NCI-H187 (cell line): ENCODE results near the gene PASK.
"Not testable (repeated sequence)": the region's sequence is repeated elsewhere in the genome, so short reads cannot be mapped to it uniquely, and the experiment has no call there.

Experiments
- DNase-seq, 2 experiments: peaks; one replicate each; lab custom pipeline; 2025; lab: John Stamatoyannopoulos, UW

Gene PASK

DNA sequence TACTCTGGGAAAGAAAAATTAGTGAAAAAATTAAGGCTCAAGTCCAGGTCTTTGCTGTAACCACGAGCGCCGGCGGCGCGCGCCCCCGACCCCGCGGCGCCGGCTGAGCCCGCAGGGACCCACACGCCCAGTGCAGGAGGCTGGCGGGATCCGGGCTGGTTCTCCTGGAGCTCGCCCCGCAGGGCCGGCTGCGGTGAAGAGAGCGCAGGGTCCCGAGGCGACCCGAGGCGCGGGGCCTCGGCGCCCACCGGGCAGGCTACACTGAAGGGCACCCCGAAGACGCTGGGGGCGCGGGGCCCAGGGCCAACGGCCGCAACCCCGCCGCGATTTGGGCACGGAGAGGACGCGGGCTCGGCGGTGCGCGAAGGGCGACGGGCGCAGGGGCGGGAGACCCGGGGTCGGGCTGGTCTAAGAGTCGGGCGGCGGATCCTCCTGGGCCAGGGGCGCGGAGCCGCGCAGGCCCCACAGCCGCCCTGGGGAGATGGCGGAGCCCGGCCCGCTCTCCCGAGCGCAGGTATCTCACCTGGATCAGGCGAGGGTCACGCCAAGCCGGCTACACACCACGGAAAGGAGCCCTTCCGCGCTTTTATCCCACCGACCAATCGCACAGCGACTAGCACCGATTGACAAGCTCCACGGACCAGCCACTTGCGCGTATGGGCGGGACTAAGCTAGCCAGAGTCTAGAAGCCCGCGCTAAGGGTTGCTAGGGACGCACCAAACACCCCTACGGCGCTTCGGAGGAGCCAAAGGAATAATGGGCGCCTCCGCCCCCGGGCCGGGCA lies at the start of gene PASK:
PASK (minus strand) TSS at position 582 of the 784 bp plus-strand sequence. CDS start 6,440 bp downstream, outside the sequence.
- DNase-seq: peak; percentile 72 to 88

DNA sequence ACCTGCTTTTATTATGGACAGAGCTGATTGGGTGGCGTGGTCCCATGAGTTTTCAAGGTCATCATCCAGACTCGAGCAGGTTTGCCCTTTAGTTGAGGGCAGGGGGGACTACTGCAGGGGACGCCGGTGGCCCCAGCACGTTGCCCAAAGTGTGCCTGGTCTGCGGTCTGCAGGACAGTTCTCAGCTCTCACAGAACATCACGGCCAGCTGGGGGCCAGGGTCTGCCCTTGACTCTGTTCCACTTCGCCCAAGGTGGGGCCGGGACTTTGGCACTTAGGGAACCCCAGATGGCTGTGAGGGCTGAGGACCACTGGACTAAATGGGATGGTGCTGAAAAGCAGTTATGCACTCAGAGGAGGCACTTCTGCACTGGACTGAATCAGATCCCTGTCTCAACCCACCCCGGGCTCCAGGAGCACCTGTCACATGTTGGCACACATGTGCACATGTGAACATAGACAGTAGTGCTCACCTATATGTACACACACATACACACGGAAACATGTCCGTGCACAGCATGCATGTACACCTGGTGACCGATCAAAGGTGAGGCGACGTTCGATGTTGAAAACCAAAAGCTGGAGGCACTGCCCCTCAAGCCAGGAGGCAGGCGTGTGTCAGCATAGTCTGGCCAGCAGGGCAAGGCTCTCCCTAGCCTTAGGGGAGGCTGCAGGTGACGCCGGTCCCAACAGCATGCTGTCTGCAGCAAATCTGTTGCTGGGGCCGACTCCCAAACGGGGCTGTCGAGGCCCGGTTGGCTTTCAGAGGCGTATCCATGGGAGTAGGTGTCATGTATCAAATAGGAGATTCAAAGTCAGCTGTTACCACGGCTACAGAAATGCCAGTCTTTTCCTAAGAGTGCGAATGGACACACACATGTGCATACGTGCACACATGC lies 49.4 kb upstream of the PASK start:
- no peak for DNase-seq

DNA sequence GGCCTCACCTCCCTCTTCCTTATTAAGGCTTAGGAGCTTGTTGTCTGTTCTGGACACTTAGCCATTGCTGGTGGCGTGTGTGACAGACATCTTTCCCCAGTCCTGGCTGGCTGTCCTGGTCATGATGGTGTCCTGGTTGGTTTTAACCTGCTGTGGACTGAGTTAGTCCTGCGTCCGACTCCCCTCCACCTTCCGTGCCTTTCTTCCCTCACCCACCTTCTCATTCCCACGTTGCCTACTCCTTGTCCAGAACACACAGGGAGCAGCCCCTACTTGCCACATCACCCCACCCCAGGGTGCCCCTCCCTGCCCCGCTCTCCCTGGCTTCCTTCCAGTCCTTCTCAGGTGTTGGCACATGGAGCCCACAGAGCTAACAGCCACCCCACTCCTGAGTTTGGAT lies 48.7 kb upstream of the PASK start:
- no peak for DNase-seq

DNA sequence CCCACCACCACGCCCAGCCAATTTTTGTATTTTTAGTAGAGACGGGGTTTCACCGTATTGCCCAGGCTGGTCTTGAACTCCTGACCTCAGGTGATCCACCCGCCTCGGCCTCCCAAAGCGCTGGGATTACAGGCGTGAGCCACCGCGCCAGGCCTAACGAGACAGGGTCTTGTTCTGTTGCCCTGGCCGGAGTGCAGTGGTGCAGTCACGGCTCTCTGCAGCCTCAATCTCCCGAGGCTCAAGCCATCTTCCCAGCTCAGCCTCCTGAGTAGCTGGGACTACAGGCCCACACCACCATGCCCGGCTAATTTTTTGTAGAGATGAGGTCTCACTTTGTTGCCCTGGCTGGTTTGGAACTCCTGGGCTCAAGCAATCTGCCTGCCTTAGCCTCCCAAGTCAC lies 48.0 kb upstream of the PASK start:
- DNase-seq: not testable (repeated sequence)

DNA sequence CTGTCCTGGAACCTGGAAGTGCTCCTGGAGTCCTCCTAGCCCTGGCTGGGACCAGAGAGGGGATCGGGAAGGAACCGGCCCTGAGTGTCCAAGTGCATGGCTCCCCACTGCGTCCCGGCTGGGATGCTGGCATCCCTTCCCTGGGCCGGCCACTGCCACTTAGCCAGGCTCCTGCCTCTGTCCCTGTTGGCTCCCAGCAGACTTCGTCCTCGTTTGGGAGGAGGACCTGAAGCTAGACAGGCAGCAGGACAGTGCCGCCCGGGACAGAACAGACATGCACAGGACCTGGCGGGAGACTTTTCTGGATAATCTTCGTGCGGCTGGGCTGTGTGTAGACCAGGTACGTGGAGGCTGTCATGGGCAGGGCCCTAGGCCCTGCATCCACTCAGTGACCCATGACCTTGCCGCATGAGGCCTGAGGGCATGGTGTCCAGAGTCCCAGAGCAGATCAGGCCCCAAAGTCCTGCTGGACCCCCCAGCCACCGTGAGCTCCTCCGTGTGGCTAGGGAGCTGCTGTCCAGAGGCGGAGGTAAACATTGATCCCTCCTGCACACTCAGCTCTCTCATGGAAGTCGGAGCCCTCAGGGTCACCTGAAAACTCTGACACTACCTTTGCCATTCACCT lies 46.3 kb upstream of the PASK start:
- DNase-seq: no peak

DNA sequence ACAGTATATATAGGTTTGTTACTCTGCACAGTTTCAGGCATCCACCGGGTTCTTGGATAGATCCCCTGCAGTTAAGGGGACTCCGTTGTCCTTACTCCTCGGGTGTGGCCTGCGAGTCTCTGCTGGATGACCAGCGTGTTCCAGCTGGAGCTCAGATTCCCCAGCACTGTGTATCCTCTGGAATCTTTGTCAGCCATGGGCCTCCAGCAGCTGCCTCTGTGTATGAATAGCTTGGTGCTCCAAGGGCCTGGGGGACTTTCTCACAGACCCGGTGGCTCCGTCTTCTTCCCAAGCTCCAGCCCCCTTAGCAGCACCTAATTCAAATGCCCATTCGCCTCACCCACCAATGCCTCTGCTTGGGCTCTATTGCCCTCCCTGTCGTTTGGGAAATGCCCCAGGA lies 45.5 kb upstream of the PASK start:
- DNase-seq: no peak

DNA sequence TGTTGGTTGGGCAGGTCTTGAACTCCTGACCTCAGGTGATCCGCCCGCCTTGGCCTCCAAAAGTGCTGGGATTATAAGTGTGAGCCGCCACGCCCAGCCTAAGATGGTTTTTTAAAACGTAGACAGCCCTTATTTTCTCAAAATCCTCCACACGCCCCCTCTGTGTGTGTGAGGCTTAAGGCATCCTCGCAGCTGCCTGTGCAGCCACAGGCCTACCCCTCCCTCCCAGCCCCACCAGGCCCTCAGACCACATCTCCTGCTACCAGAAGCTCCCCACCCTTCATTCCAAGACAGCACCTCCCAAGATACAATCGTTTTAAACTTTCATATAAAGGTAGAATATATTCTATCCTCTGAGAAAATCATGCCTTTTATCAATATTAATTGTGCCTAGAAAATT lies 44.0 kb upstream of the PASK start:
- no peak for DNase-seq

DNA sequence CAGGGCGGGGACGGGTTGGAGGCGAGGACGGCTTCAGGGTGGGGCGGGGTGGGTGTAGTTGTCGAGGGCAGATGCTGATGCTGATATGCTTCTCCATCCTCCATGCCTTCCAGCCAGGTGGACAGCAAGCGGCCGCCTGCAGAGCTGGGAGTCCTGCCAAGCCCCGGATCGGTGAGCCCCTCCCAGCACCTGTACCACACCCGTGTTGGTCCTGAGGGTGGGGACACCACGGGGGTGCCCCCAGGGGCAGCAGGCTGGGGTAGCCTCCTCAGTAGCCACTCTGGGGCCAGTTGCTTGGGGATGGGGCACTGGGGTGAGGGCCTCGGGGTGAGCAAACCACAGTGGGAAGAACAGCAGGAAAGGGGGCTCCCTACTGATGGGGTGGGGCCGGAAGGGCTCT lies 41.8 kb upstream of the PASK start:
- DNase-seq: no peak

DNA sequence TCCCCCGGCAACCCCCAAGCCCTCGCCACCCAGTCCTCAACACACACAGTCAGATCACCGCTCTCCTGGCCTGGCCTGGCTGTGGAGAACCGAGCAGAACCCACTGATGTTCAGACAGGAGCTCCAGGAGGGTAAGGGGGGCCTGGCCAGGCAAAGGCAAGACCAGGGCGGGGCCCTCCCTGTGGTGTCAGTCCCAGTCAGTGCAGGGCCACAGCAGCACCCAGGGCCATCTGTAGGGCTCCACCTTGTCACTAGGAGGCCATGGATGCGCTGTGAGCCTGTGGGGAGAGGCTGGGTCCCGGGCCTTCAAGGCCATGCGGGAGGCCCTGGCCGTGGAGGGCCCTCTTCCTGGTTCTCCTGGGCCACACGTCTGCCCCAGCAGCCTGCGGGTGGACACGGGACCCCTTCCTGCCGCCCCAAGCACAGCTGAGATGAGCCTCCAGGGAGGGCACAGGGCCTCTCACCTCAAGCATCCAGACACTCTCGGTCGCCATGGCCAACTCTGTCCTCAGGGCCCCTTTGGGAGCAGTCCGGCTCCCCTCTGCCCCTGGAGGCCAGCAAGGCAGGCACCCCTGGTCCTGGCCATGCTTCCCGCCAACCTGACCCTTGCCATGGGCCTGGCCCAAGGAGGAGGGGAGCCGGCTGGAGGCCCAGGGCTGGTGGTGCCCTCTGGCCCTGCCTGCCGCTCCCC lies 41.2 kb upstream of the PASK start:
- DNase-seq: no peak

DNA sequence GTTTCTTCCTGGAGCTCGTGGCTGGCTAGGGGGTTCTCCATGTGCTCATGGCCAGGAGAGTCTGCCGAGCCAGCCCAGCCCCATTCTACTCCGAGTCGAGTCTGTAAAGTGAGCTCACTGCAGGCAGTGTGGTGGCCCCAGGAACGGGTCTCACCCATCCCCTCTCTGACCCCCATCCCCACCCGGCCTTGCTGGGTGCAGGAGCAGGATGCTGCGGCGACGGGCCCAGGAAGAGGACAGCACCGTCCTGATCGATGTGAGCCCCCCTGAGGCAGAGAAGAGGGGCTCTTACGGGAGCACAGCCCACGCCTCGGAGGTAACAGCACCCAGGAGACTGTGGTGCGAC lies 40.6 kb upstream of the PASK start:
- no peak for DNase-seq

DNA sequence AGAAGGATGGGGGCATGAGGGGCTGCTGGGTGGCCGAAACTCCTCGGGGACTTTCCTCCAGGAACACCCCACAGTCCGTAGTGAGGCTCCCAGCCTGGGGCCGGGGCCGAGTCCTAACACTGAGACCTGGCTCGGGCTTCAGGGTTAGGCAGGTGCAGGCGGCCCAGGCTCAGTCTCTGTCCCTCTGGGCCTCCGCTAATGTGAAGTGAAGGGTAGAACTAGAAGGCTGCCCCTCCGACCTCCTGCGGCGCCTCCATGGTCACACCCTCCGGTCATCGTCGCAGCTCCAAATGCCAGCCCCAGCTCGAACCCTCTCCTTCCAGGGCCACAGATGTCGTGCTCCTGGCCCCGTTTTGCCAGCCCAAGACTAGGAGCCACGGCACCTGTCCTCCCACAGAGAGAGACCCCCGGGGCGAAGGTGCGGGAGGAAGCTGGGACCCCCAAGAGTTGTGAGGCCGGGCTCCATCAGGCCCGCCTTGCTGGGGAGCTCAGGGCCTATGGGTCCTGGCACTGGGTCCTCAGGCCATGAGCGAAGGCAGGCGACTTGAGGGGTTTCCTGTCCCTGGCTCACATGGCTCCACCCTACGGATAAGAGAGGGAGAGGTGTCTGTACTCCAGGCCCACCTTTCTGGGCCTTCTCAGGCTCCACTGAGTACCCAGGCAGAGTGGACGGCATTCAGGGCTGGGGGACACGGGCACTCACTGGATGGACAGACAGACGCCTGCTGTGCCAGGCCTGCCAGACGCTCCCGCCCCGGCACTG lies 40.0 kb upstream of the PASK start:
- DNase-seq: no peak

DNA sequence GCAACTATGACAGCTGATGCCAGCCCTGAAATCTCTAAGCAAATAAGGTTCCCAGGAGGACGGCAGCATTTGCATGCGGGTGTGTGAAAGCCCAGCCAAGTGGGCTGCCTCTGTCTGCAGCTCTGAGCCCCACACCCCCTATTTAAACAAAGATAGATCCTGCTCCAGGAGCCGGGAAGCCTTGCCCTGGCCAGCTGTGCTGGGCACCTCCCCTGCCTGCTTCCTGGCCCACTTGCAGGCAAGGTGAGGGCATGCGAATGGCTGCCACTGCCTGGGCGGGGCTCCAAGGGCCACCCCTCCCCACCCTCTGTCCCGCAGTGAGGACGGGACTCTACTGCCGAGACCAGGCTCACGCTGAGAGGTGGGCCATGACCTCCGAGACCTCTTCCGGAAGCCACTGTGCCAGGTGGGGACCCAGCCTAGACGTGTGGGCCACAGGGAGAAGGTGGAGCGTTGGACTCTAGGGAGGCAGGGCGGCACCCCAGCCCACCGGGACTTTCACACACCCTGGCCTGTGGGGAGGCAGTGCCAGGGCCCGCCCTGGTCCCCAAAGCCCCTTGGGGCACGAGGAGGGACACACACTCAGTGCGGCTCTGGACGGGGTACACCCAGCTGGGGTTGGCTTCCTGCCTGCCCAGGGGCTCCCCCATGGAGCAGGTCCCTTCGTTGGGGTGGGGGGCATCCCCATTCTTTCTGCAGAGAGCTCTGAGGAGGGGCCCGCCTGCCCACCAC lies 39.3 kb upstream of the PASK start, which contains the start of gene ANO7:
ANO7 (plus strand) TSS at position 317 of the 732 bp plus-strand sequence. CDS start 1,387 bp downstream, outside the sequence.
- DNase-seq: no peak

DNA sequence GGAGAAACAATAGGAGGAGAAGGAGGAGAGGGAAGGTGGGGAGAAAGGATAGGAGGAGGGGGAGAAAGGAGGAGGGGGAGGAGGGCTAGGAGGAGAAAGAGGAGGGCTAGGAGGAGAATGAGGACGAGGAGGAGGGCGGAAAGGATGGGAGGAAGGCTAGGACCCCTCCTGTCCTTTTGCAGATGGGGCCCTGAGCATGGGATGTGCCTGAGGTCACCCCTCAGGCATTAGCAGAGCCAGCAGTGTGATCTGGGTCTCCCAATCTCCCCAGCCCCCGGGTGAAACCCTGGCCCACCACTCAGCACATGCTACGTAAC lies 38.6 kb upstream of the PASK start:
- no peak for DNase-seq

DNA sequence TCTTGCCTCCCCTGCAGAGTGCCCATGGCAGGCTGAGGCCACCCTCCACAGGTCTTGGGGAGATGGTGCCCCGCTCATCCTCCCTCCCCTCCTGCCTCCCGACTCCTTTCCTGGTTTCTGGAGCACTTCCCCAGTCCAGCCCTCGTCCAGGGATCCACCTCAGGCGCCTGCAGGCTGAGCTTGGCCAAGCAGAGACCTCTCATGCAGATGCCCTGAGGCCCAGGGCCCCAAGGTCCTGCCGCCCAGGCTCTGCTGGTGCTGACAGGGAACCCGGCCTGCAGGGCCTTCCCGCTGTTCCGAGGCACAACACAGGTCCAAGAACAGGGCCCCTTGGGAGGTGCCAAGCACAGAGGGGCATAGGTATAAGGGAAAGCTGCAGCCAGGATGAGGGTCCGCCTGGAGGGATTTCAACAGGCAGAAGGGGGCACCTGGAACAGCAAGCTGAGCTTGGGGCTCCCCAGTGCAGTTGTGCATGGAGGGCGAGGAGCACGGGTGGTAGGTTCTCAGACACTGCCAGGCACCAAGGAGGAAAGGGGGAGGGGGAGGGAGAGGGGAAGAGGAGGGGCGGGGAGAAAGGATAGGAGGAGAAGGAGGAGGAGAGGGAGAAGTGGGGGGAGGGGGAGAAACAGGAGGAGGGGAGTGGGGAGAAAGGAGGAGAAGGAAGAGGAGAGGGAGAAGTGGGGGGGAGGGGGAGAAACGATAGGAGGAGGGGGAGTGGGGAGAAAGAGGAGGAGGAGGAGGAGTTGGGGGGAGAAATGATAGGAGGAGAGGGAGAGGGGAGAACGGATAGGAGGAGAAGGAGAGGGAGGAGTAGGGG lies 38.0 kb upstream of the PASK start:
- DNase-seq: no peak

DNA sequence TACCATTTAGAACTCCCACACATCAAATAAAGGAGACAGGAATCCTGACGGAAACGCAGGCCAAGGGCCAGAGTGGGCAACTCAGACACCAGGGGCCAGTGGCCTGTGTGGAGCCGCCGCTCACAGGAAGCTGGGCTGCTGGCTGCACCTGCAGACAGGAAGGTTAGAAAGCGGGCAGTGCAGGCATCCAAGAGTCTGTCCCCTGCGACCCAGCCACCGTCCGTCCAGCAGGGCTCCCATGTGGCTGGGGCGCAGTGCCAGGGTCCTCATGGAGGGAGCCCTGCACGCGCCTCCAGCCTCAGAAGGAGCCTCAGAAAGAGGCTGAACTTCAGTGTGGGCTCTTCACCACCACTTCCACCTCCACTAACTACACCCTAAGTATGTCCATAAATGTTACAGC lies 36.7 kb upstream of the PASK start:
- DNase-seq: no peak

DNA sequence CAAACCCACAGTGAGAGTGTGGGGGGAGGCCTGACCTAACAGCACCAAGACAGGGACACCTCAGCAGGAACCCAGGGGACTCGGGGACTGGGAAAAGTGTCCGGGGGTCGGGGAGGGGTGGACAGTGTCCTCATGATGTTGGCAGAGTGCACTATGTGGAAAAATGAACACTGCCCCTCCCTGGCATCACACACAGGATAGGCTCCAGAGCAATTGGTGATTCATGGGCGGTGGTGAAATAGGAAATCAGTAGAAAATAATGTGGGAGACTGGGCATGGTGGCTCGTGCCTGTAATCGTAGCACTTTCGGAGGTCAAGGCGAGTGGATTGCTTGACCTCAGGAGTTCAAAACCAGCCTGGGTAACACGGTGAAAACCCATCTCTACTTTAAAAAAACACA lies 35.6 kb upstream of the PASK start:
- DNase-seq: no peak

DNA sequence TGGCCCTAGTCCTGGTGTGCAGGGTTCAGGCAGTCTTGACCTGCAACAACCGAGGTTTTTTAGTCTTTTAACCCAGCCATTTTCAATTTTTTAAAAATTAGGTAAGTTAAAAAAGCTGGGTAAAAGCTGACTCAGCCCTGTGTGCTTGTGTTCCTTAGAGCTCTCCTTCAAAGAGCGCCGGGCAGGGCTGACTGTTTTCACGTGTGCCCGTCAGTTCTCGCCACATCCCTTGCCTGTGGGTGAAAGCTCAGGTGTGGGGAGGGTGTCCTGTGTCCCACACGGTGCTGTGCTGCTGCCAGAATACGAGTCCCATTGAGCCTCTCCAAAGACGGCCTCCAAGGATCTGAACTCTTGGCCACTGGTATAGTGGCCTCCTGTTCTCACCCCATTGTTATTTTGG lies 33.9 kb upstream of the PASK start:
- DNase-seq: no peak

DNA sequence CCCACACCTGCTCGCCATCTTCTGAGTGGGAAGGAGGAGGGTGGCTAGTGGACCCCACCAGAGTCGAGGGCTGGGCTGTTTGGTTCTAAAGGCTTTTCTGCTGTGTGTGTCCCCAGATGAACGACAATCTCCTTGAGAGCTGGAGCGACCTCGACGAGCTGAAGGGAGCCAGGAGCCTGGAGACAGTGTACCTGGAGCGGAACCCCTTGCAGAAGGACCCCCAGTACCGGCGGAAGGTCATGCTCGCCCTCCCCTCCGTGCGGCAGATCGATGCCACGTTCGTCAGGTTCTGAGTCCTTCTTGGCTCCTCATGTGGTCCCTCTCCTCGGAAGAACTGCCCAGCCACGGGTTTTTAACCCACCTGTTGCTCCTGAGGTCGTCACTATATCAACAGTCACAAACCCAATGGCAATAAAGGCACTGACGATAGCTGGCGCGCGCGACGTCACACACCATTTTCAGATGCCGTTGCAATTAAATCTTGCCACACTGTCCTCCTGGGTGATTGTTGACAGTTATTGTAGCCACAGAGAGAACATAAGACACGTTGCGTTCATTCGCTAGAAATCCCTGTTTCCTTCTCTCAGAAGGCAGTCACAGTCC lies 33.4 kb upstream of the PASK start:
- DNase-seq: no peak

DNA sequence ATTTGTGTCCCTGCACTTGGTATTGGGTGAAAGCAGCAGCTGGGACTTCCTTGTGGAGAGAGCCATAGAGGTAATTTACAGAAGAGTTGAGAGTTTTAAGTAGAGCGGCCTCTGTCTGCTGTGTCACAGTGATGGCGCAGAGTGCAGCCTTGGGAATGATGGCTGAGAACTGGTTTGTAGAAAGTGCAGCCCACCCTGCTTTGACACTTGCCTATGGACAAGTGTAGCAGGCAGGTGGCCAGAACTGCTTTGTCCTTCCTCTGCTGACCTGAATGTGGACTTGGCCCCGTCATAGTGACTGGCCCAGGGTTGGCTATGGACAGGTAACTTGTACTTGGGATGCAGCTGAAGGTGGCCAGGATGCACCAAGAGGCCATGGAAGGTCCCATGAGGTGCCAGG lies 32.9 kb upstream of the PASK start:
- DNase-seq: no peak

DNA sequence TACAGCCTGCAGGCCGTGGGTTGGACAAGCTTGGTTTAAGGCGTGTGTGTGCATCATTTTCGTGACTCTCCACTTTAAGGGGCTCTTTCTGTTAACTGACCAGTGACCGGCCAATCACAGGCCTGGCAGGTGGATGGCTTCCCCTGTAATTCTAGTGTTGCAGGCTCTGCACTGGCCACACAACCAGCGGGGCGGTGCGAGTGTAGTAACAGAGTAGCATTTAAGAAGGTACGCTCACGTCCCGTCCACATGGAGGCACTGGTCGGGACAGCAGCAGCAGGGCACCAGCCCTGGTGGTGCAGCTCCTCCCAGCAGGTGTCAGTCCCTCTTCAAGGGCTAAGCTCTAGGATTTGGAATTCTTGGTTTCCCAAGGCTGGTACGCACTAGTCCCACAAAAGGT lies 31.2 kb upstream of the PASK start:
- DNase-seq: no peak
